ENCODE measurements around the gene GNL1. TPM values are rescaled to one million over a fixed set of nuclear protein-coding genes. Genes with fewer than 3 reads are reported as not detected.

The GNL1 gene
- total and polyA plus RNA-seq, 9 of the 15 experiments (the other 6 are each of a cell fraction or from before 2014, with no cell fraction given) = 0.73 to 112 (median 58.0) TPM

- TF ChIP-seq MLLT1 (IDR thresholded peaks at IDR 0.05) (peak; percentile 2 to 50; a peak in 1 of 4 replicates), PML (IDR thresholded peaks at IDR 0.05; ENCODE audit: low read length) (peak; percentile 30; the same call in 1 of the 2 replicates), POLR2AphosphoS5 (IDR thresholded peaks at IDR 0.05; ENCODE audit: control insufficient read depth, insufficient read depth, low read depth, low read length) (peak; percentile 51; the same call in 1 of the 2 replicates), KLF6 (CRISPR knock-in tag; IDR thresholded peaks at IDR 0.05; ENCODE audit: borderline replicate concordance) (no peak), ZNF830 (CRISPR knock-in tag; IDR thresholded peaks at IDR 0.05) (no peak), CGGBP1 (CRISPR knock-in tag; IDR thresholded peaks at IDR 0.05) (no peak), SMARCA4 (IDR thresholded peaks at IDR 0.05) (peak; percentile 56; the same call in 1 of the 2 replicates), DMBX1 (CRISPR knock-in tag; IDR thresholded peaks at IDR 0.05; ENCODE audit: borderline replicate concordance) (no peak; the same call in 1 of the 2 replicates), ZBTB43 (CRISPR knock-in tag; IDR thresholded peaks at IDR 0.05) (peak; percentile 72; the same call in 1 of the 2 replicates), POLR2B (IDR thresholded peaks at IDR 0.05; ENCODE audit: low read depth, partially characterized antibody) (peak; percentile 72), ETS1 (conservative IDR thresholded peaks at IDR 0.05; ENCODE audit: control insufficient read depth, low read depth, low read length) (no peak; the same call in 1 of the 2 replicates), PCBP1 (IDR thresholded peaks at IDR 0.05; ENCODE audit: low read depth, low read length, poor library complexity, severe bottlenecking) (peak; percentile 75), ZNF398 (CRISPR knock-in tag; IDR thresholded peaks at IDR 0.05) (no peak), ZBTB9 (CRISPR knock-in tag; IDR thresholded peaks at IDR 0.05) (peak; percentile 80; the same call in 1 of the 2 replicates), RAD21 (CRISPR knock-in tag; conservative IDR thresholded peaks at IDR 0.05 in 1 of 2, IDR thresholded peaks at IDR 0.05 in 1 of 2) (no peak), IRF9 (tag; IDR thresholded peaks at IDR 0.05) (no peak), SRSF7 (optimal IDR thresholded peaks at IDR 0.05; ENCODE audit: low read depth, low read length) (no peak)
These were observed at the start of gene GNL1 (continued) for GRCh38 chr6:30556066-30556905.

Data from K562 (cell line).